WERI-Rb-1 (cell line): ENCODE measurements around the gene ZCCHC2.

Experiments used
- DNase-seq: peaks from one replicate; pipeline ENCODE4 v3.0.0-alpha.2; 2020
- H3K27ac ChIP-seq: fragments of 250-450 bp; sonication (Bioruptor Pico); 2 replicates; pipeline ENCODE4 v1.5.1; 2020; ENCODE audit warnings: mild to moderate bottlenecking, moderate library complexity
- H3K27me3 ChIP-seq: fragments of 250-450 bp; sonication (Bioruptor Pico); 2 replicates; pipeline ENCODE4 v1.5.1; 2021; ENCODE audit warnings: mild to moderate bottlenecking, low read depth, moderate library complexity; ENCODE audit not compliant: insufficient read depth, severe bottlenecking
- H3K36me3 ChIP-seq: fragments of 250-450 bp; sonication (Bioruptor Pico); 2 replicates; pipeline ENCODE4 v1.5.1; 2020; ENCODE audit warnings: mild to moderate bottlenecking, moderate library complexity
- H3K4me3 ChIP-seq: 2 replicates; pipeline ENCODE4 v1.5.1; 2011; ENCODE audit warnings: low read depth, mild to moderate bottlenecking, control low read depth, low read length
- H3K9me3 ChIP-seq: fragments of 250-450 bp; sonication (Bioruptor Pico); 2 replicates; pipeline ENCODE4 v1.5.1; 2021; ENCODE audit warnings: mild to moderate bottlenecking, moderate library complexity; ENCODE audit not compliant: severe bottlenecking
- TF ChIP-seq, protein P1 (sequence below): IDR thresholded peaks from 2 replicates; pipeline ENCODE4 v1.5.1; 2011; ENCODE audit warnings: low read depth, mild to moderate bottlenecking, control low read depth, inconsistent platforms, low read length

The ZCCHC2 gene

DNA sequence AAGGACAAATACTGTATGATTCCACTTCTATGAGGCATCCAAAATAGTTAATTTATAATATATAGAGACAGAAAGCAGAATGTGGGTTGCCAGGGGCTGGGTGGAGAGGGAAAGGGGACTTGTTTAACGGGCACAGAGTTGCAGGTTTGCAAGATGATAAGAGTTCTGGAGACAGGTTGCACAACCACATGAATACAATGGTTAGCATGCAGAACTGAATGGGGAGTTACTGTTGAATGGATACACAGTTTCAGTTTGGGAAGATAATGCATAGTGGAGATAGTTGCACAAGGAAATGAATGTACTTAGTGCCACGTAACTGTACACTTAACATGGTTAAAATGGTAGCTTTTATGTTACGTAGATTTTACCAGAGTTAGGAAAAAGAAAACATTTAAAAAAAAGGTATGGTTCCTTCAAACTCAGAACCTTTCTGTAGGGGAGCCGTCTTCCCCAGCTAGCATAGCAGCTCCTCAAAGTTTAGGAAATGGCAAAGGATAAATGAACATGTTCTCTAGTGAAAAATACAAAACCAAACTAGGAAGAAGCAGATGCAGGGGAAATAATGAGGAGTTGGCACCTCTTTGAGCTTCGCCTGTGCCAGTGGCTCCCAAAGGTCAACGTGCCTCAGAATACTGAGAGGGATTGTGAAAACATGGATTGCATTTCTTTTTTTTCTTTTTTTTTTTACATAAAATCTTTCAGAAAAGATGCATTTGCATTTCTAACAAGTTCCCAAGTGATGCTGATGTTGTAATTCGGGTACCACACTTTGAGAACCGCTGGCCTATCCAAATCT lies 95.2 kb downstream of the ZCCHC2 start:
- no peak for DNase-seq
- Histone ChIP-seq H3K27ac (no peak overlapping the region), H3K9me3 (no peaks in the 10 kb centered on the region), H3K4me3 (no peak overlapping the region), H3K36me3 (no peaks in the 10 kb centered on the region), H3K27me3 (no peaks in the 10 kb centered on the region)
- TF ChIP-seq, protein P1, sequence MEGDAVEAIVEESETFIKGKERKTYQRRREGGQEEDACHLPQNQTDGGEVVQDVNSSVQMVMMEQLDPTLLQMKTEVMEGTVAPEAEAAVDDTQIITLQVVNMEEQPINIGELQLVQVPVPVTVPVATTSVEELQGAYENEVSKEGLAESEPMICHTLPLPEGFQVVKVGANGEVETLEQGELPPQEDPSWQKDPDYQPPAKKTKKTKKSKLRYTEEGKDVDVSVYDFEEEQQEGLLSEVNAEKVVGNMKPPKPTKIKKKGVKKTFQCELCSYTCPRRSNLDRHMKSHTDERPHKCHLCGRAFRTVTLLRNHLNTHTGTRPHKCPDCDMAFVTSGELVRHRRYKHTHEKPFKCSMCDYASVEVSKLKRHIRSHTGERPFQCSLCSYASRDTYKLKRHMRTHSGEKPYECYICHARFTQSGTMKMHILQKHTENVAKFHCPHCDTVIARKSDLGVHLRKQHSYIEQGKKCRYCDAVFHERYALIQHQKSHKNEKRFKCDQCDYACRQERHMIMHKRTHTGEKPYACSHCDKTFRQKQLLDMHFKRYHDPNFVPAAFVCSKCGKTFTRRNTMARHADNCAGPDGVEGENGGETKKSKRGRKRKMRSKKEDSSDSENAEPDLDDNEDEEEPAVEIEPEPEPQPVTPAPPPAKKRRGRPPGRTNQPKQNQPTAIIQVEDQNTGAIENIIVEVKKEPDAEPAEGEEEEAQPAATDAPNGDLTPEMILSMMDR = no peak

- no peak overlapping the region for H3K27ac ChIP-seq
- H3K9me3 ChIP-seq = no peaks in the 10 kb centered on the region
- no peaks in the 10 kb centered on the region for H3K27me3 ChIP-seq
- no peaks in the 10 kb centered on the region for H3K36me3 ChIP-seq
- TF ChIP-seq, protein P1 = no peak
- no peak overlapping the region for H3K4me3 ChIP-seq
- DNase-seq = no peak
These were observed 95.9 kb downstream of the ZCCHC2 start for GRCh38 chr18:62618735-62619134.

DNA sequence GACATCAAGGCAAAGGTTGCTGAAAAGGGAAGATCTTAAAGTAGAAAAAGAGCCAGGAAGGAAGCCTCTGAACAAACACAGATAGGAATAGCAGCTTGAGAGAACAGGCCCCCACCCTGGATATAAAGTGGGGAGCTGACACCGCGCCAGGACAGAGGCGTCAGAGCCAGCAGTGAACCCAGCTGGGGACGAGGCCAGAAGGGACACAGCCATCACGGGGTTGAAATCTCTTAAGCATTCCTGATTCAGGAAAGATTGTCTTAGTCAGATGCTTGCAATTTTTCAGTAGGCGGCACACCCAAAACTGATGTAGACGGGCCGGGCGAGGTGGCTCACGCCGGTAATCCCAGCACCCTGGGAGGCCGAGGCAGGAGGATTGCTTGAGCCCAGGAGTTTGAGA lies 98.7 kb downstream of the ZCCHC2 start:
- Histone ChIP-seq H3K4me3 (no peak overlapping the region), H3K27ac (no peak overlapping the region), H3K36me3 (no peaks in the 10 kb centered on the region), H3K9me3 (no peaks in the 10 kb centered on the region), H3K27me3 (no peaks in the 10 kb centered on the region)
- TF ChIP-seq, protein P1 = no peak
- no peak for DNase-seq

- TF ChIP-seq, protein P1 = no peak
- H3K27ac ChIP-seq = no peak overlapping the region
These were observed 102.2 kb downstream of the ZCCHC2 start for GRCh38 chr18:62625019-62625418.

More at GRCh38 chr18:62625019-62625418, 102.2 kb downstream of the ZCCHC2 start:
- no peaks in the 10 kb centered on the region for H3K36me3 ChIP-seq
- no peaks in the 10 kb centered on the region for H3K9me3 ChIP-seq
- no peak for DNase-seq
- H3K27me3 ChIP-seq = no peaks in the 10 kb centered on the region
- H3K4me3 ChIP-seq = no peak overlapping the region
